ENCODE results near the gene UBAC2.

GRCh38 chr13:99251921-99252320 lies 51.3 kb downstream of the UBAC2 start:
- no peak for TF ChIP-seq POLR2A (IDR thresholded peaks at IDR 0.05)
- TF ChIP-seq CTCF (IDR thresholded peaks at IDR 0.05): no peak
